ENCODE data around the gene ITPKB.
A peak's percentile ranks its signal among the peaks of the same experiment; 100 is the strongest.
"Not testable (repeated sequence)": the region's sequence is repeated elsewhere in the genome, so short reads cannot be mapped to it uniquely, and the experiment has no call there.

ITPKB gene

DNA sequence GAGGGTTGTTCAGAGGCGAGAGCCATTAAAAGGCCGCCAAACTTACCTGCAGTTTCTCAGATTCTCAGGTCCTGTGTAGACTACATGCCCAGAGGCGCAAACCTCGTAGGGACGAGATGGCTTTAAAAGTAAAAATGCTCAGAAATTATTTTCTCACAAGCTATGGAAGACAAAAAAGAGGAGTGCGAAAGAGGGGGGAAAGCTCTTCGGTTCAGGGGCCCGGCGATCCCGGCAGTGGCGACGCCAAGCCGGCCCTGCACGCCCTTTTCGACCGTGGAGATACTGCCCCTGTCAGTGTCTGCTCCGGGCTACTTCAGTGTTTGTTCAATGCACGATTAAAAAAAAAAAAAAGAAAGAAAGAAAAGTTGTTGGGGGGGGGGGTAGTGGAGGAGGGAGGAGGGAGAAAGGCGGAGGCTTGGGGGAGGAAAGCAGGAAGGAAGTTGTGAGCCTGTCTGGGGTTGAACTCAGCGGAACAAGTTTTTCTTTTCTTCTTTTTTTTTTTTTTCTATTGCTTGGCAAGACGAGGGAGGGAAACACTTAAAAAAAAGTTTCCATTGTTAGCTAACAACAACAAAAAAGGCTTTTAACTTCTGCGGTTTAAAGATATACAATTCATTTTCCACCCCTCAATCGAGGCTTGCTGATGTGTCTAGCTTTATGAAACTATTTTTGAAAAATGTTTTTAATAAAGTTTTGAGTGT, at the start of gene ITPKB:
Gene ITPKB (minus strand): TSS at position 288 of the 701 bp plus-strand sequence. CDS start 1,824 bp downstream, outside the sequence.
- peak; percentile 52 for DNase-seq (ENCODE audit: low read depth)

DNA sequence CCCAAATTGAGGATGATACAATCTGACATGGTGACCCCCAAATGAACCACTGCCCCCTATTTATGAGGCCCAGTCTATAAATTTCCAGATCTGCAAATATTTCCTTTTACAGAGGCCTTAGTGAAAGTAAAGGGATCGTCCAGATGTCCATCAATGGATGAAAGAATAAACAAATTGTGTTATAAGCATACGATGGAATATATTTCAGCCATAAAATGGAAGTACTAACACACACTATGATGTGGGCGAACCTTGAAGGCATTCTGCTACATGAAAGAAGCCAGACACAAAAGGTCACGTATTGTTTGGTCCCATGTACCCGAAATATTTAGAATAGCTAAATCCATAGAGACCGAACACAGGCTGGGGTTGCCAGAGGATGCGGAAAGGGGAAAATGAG, 48.6 kb upstream of the ITPKB start:
- no peak for DNase-seq (ENCODE audit: low read depth)

DNA sequence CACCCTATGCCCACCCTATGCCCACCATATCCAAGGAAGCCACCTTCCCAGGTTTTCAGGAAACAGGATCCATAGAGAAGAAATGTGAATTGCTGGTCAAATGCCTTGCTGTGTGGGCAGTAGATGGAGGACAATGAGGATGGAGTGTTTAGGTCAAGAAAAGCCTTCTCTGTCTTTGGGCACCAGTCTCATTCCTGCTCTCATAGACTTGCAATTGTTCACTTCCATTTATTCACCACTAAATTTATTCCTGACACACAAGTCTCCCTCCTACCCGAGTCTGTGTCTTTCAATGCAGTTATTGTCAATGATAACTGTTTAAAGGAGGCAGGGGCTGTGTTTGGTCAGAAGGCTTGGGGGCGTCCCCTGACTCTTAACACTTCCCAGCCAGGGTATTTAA, 48.0 kb upstream of the ITPKB start:
- no peak for DNase-seq (ENCODE audit: low read depth)

DNA sequence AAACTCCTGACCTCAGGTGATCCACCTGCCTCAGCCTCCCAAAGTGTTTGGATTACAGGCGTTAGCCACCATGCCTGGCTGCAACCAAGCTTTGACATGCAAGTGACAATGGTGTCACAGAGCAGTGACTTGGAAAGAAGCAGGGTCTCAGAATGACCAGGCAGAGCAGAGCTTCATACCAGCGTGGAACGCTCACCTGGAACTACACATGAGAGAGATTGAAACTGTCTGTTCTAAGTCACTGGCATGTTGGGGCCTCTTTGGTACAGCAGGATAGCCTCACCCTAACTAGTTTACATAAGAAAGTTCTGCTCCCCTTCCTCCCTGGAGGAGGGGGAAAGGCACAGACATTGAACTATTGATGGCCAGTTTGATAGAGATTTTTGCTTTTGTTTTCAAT, 47.5 kb upstream of the ITPKB start:
- DNase-seq (ENCODE audit: low read depth): no peak

DNA sequence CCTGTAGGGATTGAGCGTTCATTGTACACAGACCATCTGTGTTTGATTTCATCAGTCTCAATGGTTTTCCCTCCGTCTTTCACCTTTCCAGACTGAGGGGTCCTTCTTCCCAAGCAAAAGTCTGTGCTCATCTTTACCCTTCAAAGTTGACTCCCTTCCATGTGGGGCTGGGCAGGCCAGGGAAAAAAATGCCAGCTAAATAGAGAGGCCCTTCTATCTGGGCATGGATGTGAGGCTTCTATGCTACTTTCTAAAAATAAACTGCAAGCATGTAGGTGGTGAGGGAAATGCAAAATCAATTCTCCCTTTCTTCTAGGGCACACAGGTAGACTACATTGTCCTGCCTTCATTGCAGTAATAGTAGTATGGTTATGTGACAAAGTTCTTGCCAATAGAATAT, 46.7 kb upstream of the ITPKB start:
- DNase-seq (ENCODE audit: low read depth): no peak

DNA sequence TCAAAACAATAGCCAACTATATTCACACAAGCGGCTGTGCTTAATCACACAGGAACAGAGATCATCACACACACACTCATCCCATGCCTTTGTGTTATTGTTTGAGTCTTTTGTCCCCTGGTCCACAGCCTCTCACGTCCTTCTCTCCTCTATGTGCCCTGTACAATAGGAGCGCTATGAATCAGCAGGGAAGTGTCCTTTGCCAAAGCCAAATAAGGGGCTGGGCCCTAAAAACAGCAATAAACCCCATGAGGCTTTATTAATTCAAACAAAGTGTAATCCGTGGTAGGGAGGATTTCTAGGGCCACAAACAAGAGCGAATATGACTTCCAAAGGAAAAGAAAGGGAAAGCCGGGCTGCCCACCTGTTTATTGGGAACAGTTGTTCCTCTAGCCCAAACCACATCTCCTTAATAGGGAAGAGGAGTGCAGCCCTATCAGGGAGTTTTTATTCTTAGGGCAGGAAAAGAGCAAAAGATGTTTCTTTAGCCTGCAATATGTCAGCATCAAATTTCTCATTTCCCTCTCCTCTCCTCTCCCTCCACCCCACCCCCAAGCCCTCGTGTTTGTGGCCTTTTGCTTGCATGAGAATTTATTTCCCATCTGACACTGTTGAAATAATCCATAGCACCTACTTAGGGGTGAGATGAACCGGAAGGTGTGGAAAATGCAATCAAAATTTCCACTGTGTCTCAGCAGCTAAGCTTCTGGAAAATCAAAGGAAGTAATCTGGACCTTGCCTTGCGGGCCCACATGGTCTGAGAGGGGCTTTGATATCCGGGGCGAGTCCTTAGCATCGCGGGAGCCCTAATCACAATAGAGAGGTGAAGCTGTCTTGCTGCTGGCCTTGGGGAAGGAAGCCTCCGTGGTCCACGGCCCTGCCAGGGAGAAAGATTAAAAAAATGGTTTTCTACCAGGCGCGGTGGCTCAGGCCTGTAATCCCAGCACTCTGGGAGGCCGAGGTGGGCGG, 45.3 kb upstream of the ITPKB start:
- no peak for DNase-seq (ENCODE audit: low read depth)

DNA sequence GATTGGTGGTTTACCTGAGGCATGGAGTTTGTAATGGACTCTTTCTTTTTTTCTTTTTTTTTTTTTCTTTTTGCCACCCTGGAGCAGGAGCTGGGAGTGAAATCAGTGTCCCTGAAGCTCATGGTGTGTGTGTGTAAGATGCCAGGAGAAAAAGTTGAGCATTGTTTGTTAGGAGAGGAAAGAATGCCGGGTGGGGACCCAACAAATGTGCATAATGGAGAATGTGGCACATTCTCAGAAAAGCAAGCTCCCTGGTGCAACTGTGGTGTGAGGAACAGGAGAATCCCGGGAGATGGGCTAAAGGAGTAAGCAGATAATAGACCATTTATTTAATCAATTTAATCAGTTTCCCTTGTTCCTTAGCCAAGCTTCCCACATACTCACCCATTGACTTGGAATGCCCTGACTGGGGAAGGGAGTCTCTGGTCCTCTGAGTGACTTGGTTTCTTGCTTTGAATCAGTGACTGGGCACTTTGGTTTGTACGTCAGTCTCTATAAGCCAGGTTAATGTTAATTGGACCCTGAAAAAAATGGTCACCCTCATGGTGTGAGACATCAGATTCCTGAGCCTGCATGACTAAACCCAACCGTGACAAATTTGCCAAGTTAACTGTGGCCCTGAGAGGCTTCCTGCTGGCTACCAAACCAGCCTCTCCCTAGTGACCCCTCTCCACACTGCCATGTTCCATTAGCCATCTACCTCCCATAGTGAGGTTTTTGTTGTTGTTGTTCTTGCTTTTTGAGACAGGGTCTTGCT, 43.9 kb upstream of the ITPKB start:
- DNase-seq (ENCODE audit: low read depth): no peak

DNA sequence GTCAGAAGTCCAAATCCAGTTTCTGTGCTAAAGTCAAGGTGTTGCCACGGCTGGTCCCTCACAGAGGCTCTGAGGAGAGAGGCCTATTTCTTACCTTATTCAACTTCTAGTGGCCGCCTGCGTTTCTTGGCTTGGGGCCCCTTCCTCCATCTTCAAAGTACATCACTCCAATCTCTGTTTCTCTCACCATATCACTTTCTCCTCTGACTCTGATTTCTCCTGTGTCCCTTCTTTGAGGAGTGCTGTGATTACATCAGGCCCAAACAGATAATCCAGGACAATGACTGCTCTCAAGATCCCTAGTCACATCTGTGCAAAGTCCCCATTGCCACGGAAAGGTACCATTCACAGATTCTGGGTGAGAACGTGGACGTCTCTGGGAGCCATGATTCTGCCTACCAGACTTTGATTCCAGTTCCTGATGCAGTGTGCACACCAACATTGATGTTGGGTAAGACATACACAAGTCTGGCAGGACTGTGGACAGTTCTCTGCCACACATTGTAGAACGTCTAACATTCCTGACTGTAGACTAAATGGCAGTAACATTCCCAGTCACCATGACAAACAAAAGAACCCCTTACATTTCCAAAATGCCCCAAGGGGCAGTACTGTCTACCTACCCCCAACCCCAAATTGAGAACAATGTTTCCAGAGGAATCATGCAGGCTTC, 43.0 kb upstream of the ITPKB start:
- no peak for DNase-seq (ENCODE audit: low read depth)

DNA sequence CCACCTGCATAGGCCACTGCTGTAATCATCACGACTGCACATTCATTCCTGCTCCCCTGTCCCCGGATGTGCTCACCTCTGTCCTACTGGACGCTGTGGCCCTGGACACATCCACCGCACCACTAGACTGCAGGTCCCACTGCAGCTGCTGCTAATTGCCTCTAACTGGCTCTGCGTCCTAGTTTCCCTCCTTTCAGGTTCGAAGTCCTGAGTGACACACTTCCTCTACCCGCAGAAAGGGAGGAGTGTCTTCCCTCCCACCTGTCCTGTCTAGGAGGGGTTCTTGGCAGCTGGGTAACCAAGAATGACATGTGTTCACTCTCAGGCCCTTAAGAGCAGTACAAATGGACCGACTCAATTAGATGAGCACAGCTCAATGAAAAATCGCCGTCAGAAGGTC, 40.5 kb upstream of the ITPKB start:
- DNase-seq (ENCODE audit: low read depth): no peak

DNA sequence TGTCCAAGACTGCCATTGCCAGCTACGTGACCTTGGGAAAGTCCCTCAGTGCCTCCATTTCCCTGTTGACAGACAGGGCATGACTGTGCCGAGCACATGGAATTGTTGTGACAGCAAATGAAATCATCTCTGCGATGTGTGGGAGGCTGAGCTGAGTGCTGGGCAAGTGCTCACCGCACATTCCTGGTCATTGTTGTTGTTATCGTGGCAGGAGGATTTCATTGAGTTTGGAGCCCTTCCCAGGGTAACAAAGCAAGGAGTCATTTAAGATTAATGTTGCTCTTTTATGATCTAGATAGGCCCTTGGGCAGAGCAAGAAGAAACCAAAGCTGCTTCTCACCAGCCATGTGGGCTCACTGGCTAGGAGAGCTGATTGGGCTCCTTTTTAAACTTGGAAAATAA, 39.6 kb upstream of the ITPKB start:
- no peak for DNase-seq (ENCODE audit: low read depth)

DNA sequence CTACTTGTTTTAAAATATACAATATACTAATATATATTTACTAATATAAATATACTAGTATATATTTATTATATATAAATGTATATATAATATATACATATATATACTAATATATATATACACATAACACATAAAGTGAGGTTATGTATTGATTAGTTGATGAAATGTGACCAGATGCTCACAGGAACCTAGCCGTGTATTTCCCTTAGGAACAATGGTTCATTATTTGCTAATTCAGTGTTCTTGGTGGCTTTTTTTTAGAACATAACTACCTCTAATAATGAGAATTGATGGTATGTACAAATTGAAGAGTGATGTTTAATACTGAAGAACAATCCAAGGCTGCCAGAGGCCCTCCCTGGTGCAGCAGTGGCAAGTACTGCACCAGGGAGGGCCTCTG, 37.9 kb upstream of the ITPKB start:
- no peak for DNase-seq (ENCODE audit: low read depth)

DNA sequence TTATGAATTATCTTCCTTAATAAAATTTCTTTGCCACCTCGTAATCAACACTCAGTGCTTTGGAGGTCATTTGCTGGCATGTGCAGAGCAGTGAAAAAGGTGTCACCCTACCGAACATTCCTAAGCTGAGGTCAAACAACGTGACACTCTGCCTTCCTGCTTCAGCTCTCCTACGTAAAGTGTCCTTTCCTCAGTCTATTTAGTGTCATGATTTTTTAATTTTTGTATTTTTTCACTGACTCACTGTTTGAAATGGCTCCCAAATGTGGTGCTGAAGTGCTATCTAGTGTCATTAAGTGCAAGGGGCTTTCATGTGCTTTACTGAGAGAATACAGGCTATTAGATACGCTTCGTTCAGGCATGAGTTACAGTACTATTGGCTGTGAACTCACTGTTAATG, 37.0 kb upstream of the ITPKB start:
- DNase-seq (ENCODE audit: low read depth): no peak

DNA sequence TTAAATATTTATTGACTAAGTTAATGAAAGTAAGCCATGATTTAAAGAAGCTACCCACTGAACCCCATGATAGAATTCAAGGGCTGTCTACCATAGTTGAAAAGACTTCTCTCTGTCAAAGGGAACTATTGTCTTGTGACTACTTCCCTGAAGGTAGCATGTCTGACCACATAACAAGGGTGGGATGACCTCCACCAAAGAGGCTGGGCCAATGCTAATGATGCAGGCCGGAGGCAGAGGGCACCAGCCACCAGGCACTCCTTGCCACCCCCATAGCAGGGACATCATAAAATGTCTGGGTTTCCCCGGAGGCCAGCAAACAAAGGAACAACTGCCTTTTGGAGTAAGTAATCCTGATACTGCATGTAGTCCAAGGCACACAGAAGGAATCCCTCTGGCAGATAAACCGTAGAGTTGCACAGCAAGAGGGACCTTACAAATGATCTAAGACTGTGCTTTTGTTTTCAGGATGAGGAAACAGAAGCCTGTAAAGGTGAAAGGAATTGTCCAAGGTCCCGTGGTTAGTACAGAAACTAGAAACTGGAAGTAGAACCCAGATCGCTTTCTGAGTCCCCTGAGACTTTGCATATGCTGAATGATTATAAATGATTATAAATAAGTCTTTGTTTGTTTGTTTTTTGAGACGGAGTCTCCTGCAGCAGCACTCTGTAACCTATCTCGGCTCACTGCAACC, 33.5 kb upstream of the ITPKB start:
- no peak for DNase-seq (ENCODE audit: low read depth)

DNA sequence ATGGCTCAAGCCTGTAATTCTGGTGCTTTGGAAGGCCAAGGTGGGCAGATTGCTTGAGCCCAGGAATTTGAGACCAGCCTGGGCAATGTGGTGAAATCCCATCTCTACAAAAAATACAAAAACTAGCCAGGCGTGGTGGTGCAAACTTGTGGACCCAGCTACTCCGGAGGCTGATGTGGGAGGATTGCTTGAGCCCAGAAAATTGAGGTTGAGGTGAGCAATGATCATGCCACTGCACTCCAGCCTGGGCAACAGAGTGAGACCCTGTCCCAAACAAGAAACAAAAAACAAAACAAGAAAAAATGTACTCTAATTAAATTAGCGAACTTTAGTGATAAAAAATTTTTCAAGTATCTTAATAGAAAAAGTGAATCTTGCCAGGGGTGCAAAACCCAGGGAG, 28.1 kb upstream of the ITPKB start:
- DNase-seq (ENCODE audit: low read depth): not testable (repeated sequence)

DNA sequence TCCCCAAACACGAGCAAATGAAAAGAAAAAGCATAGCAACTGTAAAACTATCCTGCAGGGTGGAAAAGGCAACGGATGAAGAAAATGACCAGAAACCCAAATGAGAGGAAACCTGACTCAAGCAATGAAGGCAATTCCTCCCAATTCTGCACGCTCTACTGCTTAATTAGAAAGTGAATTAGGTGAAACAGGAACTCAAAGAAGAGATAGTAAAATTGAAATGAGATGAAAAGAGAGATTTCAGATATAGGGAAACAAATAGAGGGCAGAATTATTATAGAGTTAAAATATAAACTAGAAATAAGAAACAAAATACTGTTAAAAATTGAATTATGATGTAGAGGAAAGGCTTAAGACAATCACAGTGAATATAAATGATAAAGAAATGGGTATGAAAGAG, 27.5 kb upstream of the ITPKB start:
- no peak for DNase-seq (ENCODE audit: low read depth)

DNA sequence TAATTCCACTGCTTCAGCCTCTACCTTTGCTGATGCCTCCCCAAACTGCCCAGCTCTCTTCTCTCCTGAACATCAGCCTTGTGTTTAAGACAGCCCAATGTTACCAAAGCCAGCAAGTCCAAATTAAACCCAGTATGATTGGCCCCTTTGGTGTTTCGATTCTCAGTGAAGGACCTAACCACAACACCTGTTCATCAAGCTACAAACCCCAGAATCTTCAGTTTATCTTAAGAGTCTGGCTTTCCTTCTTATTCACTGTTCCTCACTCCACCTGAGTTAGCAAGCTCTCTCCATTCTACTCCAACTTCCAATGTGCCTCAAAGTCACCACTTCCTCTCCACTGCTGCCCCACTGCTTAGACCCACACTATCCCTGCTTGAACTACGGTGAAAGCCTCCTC, 25.5 kb upstream of the ITPKB start:
- no peak for DNase-seq (ENCODE audit: low read depth)

DNA sequence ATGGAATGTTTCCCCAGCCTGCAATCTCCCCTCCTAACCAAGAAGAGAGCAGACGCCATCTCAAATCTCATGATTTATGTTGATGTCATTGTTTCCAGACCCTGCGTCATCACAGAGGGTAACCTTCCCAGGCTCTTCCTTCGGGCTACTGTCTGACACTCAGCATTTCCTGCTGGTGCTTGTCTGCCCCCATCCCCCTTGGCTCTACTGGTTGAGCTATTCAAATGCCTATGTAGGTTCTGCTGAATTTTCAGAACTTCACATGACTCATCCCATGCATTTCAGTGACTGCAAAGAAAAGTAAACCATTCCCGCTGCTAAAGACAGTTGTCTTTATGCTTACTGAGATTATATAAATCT, 24.8 kb upstream of the ITPKB start:
- no peak for DNase-seq (ENCODE audit: low read depth)

DNA sequence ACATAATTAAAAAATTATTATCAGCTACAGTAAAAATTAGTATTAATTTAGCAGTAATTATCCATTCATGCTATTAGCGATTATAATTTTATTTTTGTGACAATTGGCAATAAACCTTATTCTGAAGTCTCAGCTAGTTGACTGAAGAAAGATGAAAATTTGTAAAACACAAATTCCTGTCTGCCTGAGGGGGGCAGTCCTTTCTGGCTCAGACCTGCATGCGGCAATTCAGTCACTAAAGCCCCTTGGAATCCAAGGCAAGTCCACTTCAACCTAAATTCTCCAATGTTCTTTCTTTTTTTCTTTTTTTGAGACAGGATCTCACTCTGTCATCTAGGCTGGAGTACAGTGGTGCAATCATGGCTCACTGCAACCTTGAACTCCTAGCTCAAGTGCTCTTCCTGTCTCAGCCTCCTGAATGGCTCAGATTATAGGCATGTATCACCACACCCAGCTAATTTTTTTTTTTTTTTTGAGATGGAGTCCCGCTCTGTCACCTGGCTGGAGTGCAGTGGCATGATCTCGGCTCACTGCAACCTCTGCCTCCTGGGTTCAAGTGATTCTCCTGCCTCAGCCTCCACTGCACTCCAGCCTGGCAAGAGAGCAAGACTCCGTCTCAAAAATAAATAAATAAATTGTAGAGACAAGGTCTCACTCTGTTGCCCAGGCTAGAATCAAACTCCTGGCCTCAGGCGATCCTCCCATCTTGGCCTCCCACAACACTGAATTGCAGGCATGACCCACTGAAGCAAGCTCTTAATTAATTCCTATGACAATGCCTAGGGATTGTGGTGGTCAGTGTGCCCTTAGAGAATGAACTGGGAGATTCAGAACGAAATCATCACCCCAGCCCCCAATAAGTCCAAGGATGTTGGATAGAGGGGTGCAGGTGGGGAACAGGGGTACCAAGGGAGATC, 24.2 kb upstream of the ITPKB start:
- DNase-seq (ENCODE audit: low read depth): no peak

DNA sequence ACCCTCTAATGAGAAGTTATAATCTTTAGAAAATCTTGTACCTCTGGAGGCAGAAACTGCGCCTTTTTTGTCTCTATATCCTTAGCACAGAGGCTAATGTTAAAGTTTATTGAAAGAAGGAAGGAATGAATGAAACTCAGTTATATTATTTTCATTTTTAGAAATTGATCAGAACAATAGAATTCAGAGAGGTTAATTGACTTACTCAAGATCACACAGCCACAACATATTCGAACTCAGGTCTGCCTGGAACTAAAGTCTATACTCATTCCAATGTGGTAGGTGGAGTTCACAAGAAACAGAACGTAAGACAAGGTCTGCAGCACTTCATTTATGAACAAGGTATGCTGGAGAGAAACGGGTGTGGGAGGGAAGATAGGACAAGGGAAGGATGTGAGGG, 23.0 kb upstream of the ITPKB start:
- no peak for DNase-seq (ENCODE audit: low read depth)

DNA sequence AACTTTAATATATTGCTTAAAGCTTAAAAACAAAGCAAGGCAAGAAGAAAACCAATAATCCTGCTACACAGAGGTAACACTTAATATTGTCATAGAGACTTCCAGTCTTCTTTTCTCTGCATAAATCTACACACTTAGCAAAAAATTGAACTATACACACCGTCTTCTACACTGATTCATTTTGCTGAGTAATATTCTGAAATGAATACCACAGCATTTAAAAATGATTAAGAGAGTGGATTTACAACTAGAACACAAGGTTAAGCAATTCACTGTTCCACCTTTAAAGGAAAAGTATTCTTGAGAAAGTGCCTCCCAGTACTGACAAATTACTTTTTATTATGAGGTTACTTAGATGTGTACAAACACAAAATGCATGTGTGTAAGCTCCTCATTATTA, 22.2 kb upstream of the ITPKB start:
- DNase-seq (ENCODE audit: low read depth): no peak
